ENCODE results near the gene LCA5. TPM values are rescaled to one million over a fixed set of nuclear protein-coding genes. Genes with fewer than 3 reads are reported as not detected.
"Not testable (repeated sequence)": the region's sequence is repeated elsewhere in the genome, so short reads cannot be mapped to it uniquely, and the experiment has no call there.

LCA5 gene
- total RNA-seq, 2 donors from 2014 or later = 4.6 to 7.0 TPM

GRCh38 chr6:79538106-79538971 is 1.1 kb upstream of the LCA5 start:
- ATAC-seq (ENCODE audit: insufficient number of reproducible peaks, low FRiP score, low read depth) = no peak
- Histone ChIP-seq H3K4me1 (ENCODE audit: control insufficient read depth in 1 of 2, low read depth in 2 of 2) (peaks cover 0 to 12% of the 10 kb centered on the region in 2 donors), H3K27ac (peak overlapping the region; percentile 3 to 96)

GRCh38 chr6:79536585-79536953 is 661 bp downstream of the LCA5 start:
- DNase-seq (ENCODE audit: low spot score) = no peak
- H3K27me3 ChIP-seq (replicated peaks; ENCODE audit: insufficient read depth) = no peaks in the 10 kb centered on the region
- peak; percentile 10 for ATAC-seq (ENCODE audit: insufficient number of reproducible peaks, low FRiP score, low read depth)
- H3K4me1 ChIP-seq (ENCODE audit: control insufficient read depth in 1 of 2, low read depth in 2 of 2) = peaks cover 0 to 11% of the 10 kb centered on the region in 2 donors
- H3K4me3 ChIP-seq = peak overlapping the region; percentile 92
- no peaks in the 10 kb centered on the region for H3K9me3 ChIP-seq
- no peak for TF ChIP-seq CTCF (IDR thresholded peaks at IDR 0.05)
- H3K27ac ChIP-seq = peak overlapping the region; percentile 96
- H3K36me3 ChIP-seq = no peaks in the 10 kb centered on the region

More at GRCh38 chr6:79538106-79538971, 1.1 kb upstream of the LCA5 start:
- DNase-seq (ENCODE audit: low spot score) = no peak
- H3K36me3 ChIP-seq = no peaks in the 10 kb centered on the region
- H3K27me3 ChIP-seq (replicated peaks; ENCODE audit: insufficient read depth) = no peaks in the 10 kb centered on the region
- TF ChIP-seq CTCF (IDR thresholded peaks at IDR 0.05) = no peak
- peak overlapping the region; percentile 92 for H3K4me3 ChIP-seq
- H3K9me3 ChIP-seq = no peaks in the 10 kb centered on the region

GRCh38 chr6:79529567-79529966 is 7.7 kb downstream of the LCA5 start:
- not testable (repeated sequence) for ATAC-seq (ENCODE audit: insufficient number of reproducible peaks, low FRiP score, low read depth); H3K36me3 ChIP-seq; H3K4me1 ChIP-seq (ENCODE audit: control insufficient read depth in 1 of 2, low read depth in 2 of 2); H3K4me3 ChIP-seq; H3K9me3 ChIP-seq; H3K27me3 ChIP-seq (replicated peaks; ENCODE audit: insufficient read depth); H3K27ac ChIP-seq; DNase-seq (ENCODE audit: low spot score)

- ATAC-seq (ENCODE audit: insufficient number of reproducible peaks, low FRiP score, low read depth) = no peak
- H3K9me3 ChIP-seq = no peaks in the 10 kb centered on the region
- no peaks in the 10 kb centered on the region for H3K4me1 ChIP-seq (ENCODE audit: control insufficient read depth in 1 of 2, low read depth in 2 of 2)
- H3K27me3 ChIP-seq (replicated peaks; ENCODE audit: insufficient read depth) = no peaks in the 10 kb centered on the region
- H3K36me3 ChIP-seq = no peaks in the 10 kb centered on the region
- H3K27ac ChIP-seq = no peak overlapping the region
- H3K4me3 ChIP-seq = no peak overlapping the region
- no peak for TF ChIP-seq CTCF (IDR thresholded peaks at IDR 0.05)
- no peak for DNase-seq (ENCODE audit: low spot score)
Measured at GRCh38 chr6:79526897-79527296, 10.3 kb downstream of the LCA5 start.

GRCh38 chr6:79525272-79526100 is 11.7 kb downstream of the LCA5 start:
- DNase-seq (ENCODE audit: low spot score) (no peak), ATAC-seq (ENCODE audit: insufficient number of reproducible peaks, low FRiP score, low read depth) (no peak)
- Histone ChIP-seq H3K27ac (no peak overlapping the region), H3K27me3 (replicated peaks; ENCODE audit: insufficient read depth) (no peaks in the 10 kb centered on the region), H3K4me3 (no peak overlapping the region), H3K4me1 (ENCODE audit: control insufficient read depth in 1 of 2, low read depth in 2 of 2) (no peaks in the 10 kb centered on the region), H3K36me3 (no peaks in the 10 kb centered on the region), H3K9me3 (no peaks in the 10 kb centered on the region)
- no peak for TF ChIP-seq CTCF (IDR thresholded peaks at IDR 0.05)

All from thoracic aorta (tissue), 2 donors.